GM23248 (cell line): ENCODE measurements around the gene GAA. TPM values are rescaled to one million over a fixed set of nuclear protein-coding genes. Genes with fewer than 3 reads are reported as not detected.

Experiments
- DNase-seq: peaks from one replicate; pipeline ENCODE4 v3.0.0-alpha.2; 2015
- H2AFZ ChIP-seq: fragments of 200-600 bp; sonication (generic); 2 replicates; pipeline ENCODE4 v1.6.1; 2016; ENCODE audit warnings: antibody characterized with exemption
- H3F3A ChIP-seq: fragments of 200-600 bp; sonication (generic); 2 replicates; pipeline ENCODE4 v1.6.1; 2016; ENCODE audit warnings: mild to moderate bottlenecking, antibody characterized with exemption, mixed run types; ENCODE audit not compliant: insufficient read depth
- H3K27ac ChIP-seq: fragments of 200-600 bp; sonication (generic); 2 replicates; pipeline ENCODE4 v1.5.1; 2016; ENCODE audit warnings: mild to moderate bottlenecking
- H3K27me3 ChIP-seq: fragments of 200-600 bp; sonication (generic); replicated peaks from 2 replicates; pipeline ENCODE4 v1.6.1; 2016; ENCODE audit warnings: mild to moderate bottlenecking; ENCODE audit not compliant: insufficient read depth
- H3K36me3 ChIP-seq: fragments of 200-600 bp; sonication (generic); 2 replicates; pipeline ENCODE4 v1.6.1; 2016; ENCODE audit warnings: low read depth, mild to moderate bottlenecking
- H3K4me1 ChIP-seq: fragments of 200-600 bp; sonication (generic); 2 replicates; pipeline ENCODE4 v1.6.1; 2016; ENCODE audit warnings: mild to moderate bottlenecking; ENCODE audit not compliant: insufficient read depth
- H3K4me2 ChIP-seq: fragments of 200-600 bp; sonication (generic); one replicate; pipeline ENCODE4 v1.6.1; 2016; ENCODE audit warnings: mild to moderate bottlenecking; ENCODE audit not compliant: unreplicated experiment
- H3K4me3 ChIP-seq: fragments of 200-600 bp; sonication (generic); 2 replicates; pipeline ENCODE4 v1.5.1; 2016; ENCODE audit warnings: mild to moderate bottlenecking
- H3K79me2 ChIP-seq: fragments of 200-600 bp; sonication (generic); 2 replicates; pipeline ENCODE4 v1.6.1; 2016; ENCODE audit warnings: mild to moderate bottlenecking; ENCODE audit not compliant: insufficient read depth
- H3K9ac ChIP-seq: fragments of 200-600 bp; sonication (generic); 2 replicates; pipeline ENCODE4 v1.6.1; 2016; ENCODE audit warnings: mild to moderate bottlenecking
- H3K9me2 ChIP-seq: fragments of 200-600 bp; sonication (generic); 2 replicates; pipeline ENCODE4 v1.6.1; 2016; ENCODE audit warnings: mixed run types, mild to moderate bottlenecking, moderate library complexity; ENCODE audit not compliant: insufficient read depth
- H3K9me3 ChIP-seq: fragments of 200-600 bp; sonication (generic); one replicate; pipeline ENCODE4 v1.6.1; 2017; ENCODE audit warnings: low read depth
- H4K20me1 ChIP-seq: fragments of 200-600 bp; sonication (generic); 2 replicates; pipeline ENCODE4 v1.6.0; 2016; ENCODE audit not compliant: insufficient read depth
- EZH2 ChIP-seq: fragments of 200-600 bp; sonication (generic); IDR thresholded peaks from 2 replicates; pipeline ENCODE4 v1.6.1; 2018; ENCODE audit warnings: antibody characterized with exemption, mild to moderate bottlenecking; ENCODE audit not compliant: insufficient read depth, poor library complexity, severe bottlenecking
- EZH2phosphoT487 ChIP-seq: fragments of 200-600 bp; sonication (generic); IDR thresholded peaks from 2 replicates; pipeline ENCODE4 v1.6.1; 2018; ENCODE audit warnings: antibody characterized with exemption, moderate library complexity, mild to moderate bottlenecking, low read depth; ENCODE audit not compliant: insufficient read depth
- WGBS, 2 experiments: methylation state at CpG; one replicate each; pipeline ENCODE4 v1.1.6; 2015 to 2017; ENCODE audit warnings: low lambda C conversion rate in 2 of 2, low coverage in 1 of 2; ENCODE audit errors: missing lambda C conversion rate in 2 of 2; 5-methylcytosine and 5-hydroxymethylcytosine counted together
- in situ Hi-C: fragments of 300-500 bp; cut with MboI; formaldehyde crosslinking; loops from 2 replicates; pipeline ENCODE4 v1.15.0; 2020
- polyA plus RNA-seq: library from polyadenylated mRNA; unstranded; fragments of >200 nt; fragmentation: Nextera tagmentation; extraction: Ambion mirVana; gene quantifications from 2 replicates; pipeline ENCODE4 v1.2.1, GENCODE V29; 2016
- total RNA-seq: library from RNA; depleted of rRNA; stranded (reverse); fragments of >200 nt; shearing (Covaris generic); gene quantifications from 2 replicates; pipeline ENCODE4 v1.2.3, GENCODE V29; 2014

Gene GAA
- total and polyA plus RNA-seq, 2 experiments from 2014 or later = 80.2 to 127 TPM

DNA sequence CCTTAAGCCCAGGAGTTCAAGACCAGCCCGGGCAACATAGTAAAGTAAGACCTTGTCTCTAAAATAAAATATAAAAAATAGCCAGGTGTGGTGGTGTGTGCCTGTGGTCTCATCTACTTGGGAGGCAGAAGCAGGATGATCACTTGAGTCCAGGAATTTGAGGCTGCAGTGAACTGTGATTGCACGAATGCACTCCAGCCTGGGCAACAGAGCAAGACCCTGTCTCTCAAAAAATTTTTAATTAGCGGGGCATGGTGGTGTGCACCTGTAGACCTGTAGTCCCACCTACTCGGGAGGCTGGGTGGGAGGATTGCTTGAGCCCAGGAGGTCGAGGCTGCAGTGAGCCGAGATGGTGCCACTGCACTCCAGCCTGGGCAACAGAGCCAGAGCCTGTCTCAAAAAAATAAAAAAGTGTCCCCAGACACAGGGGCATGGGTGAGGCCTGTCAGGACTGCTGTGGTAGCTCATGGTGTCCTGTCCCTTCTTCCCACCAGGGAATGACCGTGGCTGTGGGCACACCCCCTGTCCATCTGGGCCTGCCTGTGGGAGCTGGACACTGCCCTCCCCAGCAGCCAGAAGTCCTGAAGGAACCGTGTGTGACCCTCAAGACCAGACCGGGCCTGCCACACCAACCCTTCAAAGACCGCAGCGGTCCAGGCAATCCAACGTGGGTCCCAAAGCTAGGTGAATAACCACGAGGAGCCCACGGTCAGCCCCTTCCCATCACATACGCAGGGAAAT lies 30.8 kb upstream of the GAA start:
- H3K9me3 ChIP-seq = no peaks in the 10 kb centered on the region
- H3F3A ChIP-seq = no peaks in the 10 kb centered on the region
- in situ Hi-C loops = no loop called here
- H3K4me3 ChIP-seq = peak overlapping the region; percentile 62
- H3K27me3 ChIP-seq = no peaks in the 10 kb centered on the region
- WGBS, 2 experiments = 52 to 53% methylated on average over 15 of the region's 15 CpGs
- TF ChIP-seq EZH2phosphoT487 (no peak), EZH2 (no peak)
- H4K20me1 ChIP-seq = no peaks in the 10 kb centered on the region
- H3K9ac ChIP-seq = peak overlapping the region; percentile 80
- H3K4me1 ChIP-seq = peaks cover 10% of the 10 kb centered on the region; the same call in 1 of the 2 replicates
- H3K36me3 ChIP-seq = no peaks in the 10 kb centered on the region
- peak overlapping the region; percentile 98 for H2AFZ ChIP-seq
- H3K79me2 ChIP-seq = no peaks in the 10 kb centered on the region
- no peaks in the 10 kb centered on the region for H3K9me2 ChIP-seq
- H3K4me2 ChIP-seq = peak overlapping the region; percentile 94
- DNase-seq = peak; percentile 39
- H3K27ac ChIP-seq = no peak overlapping the region

DNA sequence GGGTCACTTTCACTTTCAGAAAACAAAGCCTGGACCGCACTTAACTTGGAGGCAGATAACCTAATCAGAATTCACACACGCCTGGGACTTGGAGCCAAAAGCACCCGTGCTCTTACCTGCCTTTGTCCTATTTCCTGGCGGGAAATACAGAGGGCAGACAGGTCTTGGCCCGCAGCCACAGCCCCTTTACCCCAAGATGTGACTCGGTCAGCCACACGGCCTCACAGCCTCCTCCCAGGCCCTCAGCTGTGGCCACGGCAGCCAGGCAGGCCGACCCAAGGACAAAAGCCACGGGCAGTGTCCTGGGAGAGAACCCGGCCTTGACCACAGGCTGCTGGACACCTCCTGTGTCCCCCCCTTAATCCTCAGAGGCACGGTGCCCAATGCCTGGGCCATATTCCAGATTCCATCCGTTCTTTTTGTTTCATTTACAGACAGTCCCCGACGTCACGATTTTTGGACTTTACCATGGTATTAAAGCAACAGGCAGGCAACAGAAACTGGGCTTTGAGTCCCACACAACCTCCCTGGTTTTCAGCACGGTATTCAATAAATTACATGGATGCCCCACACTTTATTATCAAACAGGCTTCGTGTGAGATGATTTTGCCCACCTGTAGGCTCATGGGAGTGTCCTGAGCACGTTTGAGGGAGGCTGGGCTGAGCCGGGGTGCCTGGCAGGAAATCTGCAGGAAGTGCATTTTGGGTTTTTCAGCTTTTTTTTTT lies 30.1 kb upstream of the GAA start:
- Histone ChIP-seq H3K9me3 (no peaks in the 10 kb centered on the region), H3K79me2 (no peaks in the 10 kb centered on the region), H3K27me3 (no peaks in the 10 kb centered on the region), H2AFZ (peak overlapping the region; percentile 98), H3K9me2 (no peaks in the 10 kb centered on the region), H3K36me3 (no peaks in the 10 kb centered on the region), H3K27ac (no peak overlapping the region), H4K20me1 (no peaks in the 10 kb centered on the region), H3K4me3 (peak overlapping the region; percentile 62), H3K9ac (peak overlapping the region; percentile 80), H3K4me2 (peak overlapping the region; percentile 94), H3K4me1 (peaks cover 10% of the 10 kb centered on the region; the same call in 1 of the 2 replicates), H3F3A (no peaks in the 10 kb centered on the region)
- 8 to 9% methylated on average over 20 of the region's 20 CpGs for WGBS, 2 experiments
- in situ Hi-C loops = no loop called here
- TF ChIP-seq EZH2phosphoT487 (no peak), EZH2 (no peak)
- peak; percentile 56 for DNase-seq

DNA sequence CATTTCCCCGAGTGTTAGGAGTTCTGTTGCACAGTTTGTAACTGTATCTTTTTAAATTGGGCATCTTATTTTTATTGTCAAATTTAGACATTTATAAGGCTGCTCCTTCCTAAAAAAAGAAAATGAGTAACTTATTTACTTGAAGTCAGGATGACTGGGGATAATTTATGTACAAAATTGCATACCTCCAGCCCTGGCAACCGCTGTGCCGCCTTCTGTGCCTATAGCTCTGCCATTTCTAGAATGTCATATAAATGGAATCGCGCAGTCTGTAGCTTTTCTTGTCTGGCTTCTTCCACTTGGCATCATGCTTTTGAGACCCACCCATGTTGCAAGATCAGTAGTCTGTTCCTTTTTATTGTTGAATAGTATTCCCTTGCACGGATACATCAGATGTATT lies 29.0 kb upstream of the GAA start:
- 83 to 84% methylated on average over 6 of the region's 6 CpGs for WGBS, 2 experiments
- Histone ChIP-seq H3K9ac (no peak overlapping the region), H3K27me3 (no peaks in the 10 kb centered on the region), H3K79me2 (no peaks in the 10 kb centered on the region), H3K4me1 (peaks cover 10% of the 10 kb centered on the region; the same call in 1 of the 2 replicates), H3K9me2 (no peaks in the 10 kb centered on the region), H3K27ac (no peak overlapping the region), H3K4me3 (no peak overlapping the region), H4K20me1 (no peaks in the 10 kb centered on the region), H3F3A (no peaks in the 10 kb centered on the region), H3K4me2 (no peak overlapping the region), H2AFZ (no peak overlapping the region), H3K36me3 (no peaks in the 10 kb centered on the region), H3K9me3 (no peaks in the 10 kb centered on the region)
- in situ Hi-C loops = no loop called here
- TF ChIP-seq EZH2phosphoT487 (no peak), EZH2 (no peak)
- DNase-seq = no peak

DNA sequence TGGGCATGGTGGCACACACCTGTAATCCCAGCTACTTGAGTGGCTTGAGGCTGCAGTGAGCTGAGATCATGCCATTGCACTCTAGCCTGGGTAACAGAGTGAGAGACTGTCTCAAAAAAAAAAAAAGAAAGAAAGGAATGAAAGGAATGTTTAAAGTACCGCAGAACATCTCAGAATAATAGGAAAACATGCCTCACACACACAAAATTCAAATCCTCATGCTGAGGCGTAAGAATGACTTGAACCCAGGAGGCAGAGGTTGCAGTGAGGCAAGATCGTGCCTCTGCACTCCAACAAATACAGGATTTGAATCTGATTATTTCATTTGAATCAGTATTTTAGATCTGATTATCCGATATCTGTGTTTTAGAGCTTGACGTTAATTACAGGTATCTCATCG lies 21.3 kb upstream of the GAA start:
- no peak overlapping the region for H3K4me3 ChIP-seq
- no peak overlapping the region for H3K9ac ChIP-seq
- no peaks in the 10 kb centered on the region for H4K20me1 ChIP-seq
- H2AFZ ChIP-seq = no peak overlapping the region
- H3K36me3 ChIP-seq = no peaks in the 10 kb centered on the region
- H3K4me1 ChIP-seq = no peaks in the 10 kb centered on the region
- peak; percentile 31 for DNase-seq
- no peaks in the 10 kb centered on the region for H3K27me3 ChIP-seq
- in situ Hi-C loops = no loop called here
- WGBS, 2 experiments = 72 to 83% methylated on average over 6 of the region's 6 CpGs
- no peaks in the 10 kb centered on the region for H3F3A ChIP-seq
- H3K9me3 ChIP-seq = no peaks in the 10 kb centered on the region
- no peak overlapping the region for H3K4me2 ChIP-seq
- H3K9me2 ChIP-seq = no peaks in the 10 kb centered on the region
- TF ChIP-seq EZH2phosphoT487 (no peak), EZH2 (no peak)
- no peak overlapping the region for H3K27ac ChIP-seq
- H3K79me2 ChIP-seq = no peaks in the 10 kb centered on the region
